H1 (cell line): ENCODE data around the gene SOX30. TPM values are rescaled to one million over a fixed set of nuclear protein-coding genes. Genes with fewer than 3 reads are reported as not detected.

ENCODE experiments used
- JUN ChIP-seq: IDR thresholded peaks from 2 replicates; pipeline ENCODE4 v1.6.1; 2011; ENCODE audit warnings: low read depth, mild to moderate bottlenecking, improper control_type of control experiment, low read length
- SRF ChIP-seq: IDR thresholded peaks from 2 replicates; pipeline ENCODE4 v1.6.1; 2011; ENCODE audit warnings: mild to moderate bottlenecking, low read depth, low read length, moderate library complexity
- polyA plus RNA-seq, 7 experiments: library from polyadenylated mRNA; depleted of rRNA in 3 of 7; stranded (reverse) in 5 of 7; unstranded in 2 of 7; fragments of >200 nt in 5 of 7; fragments of 200-250 nt in 2 of 7; gene quantifications; 1 replicate in 5 of 7; 2 replicates in 1 of 7; 4 replicates in 1 of 7; pipeline versions ENCODE4 v1.2.1 to v1.2.3, GENCODE V29; 2011 to 2013; ENCODE audit warnings: missing spikeins in 2 of 7, mixed read lengths in 2 of 7
- total RNA-seq: library from RNA; stranded (reverse); fragmentation: NEBNext Ultra II Directional; extraction: Animal tissue kit (Norgen Biotek cat#: 25700); gene quantifications from 2 replicates; pipeline ENCODE4 v1.2.1, GENCODE V29; 2021

The SOX30 gene
- total and polyA plus RNA-seq, 2 of the 8 experiments (the other 6 are each of a cell fraction or from before 2014, with no cell fraction given): 0.35 TPM; not detected in 1

DNA sequence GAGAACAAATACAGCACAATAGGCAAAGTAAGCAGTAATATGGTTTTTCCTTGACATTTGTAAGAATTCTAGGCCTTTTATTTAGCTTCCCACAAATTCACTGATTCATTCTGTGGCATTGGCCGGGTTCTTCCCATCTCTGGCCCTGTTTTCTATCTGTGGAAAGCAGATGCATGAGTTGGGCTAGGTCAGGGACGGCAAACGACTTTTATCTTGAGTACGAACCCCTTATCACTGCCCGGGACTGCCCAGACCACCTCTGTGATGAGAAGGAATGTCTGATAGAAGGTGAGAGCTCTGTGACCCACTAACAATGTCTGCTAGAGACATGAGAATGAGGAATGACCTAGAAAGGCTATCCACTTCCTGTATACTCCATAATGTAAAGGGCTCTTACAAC is 41.2 kb downstream of the SOX30 start (continued):
- TF ChIP-seq JUN: no peak
- TF ChIP-seq SRF: no peak
- TF ChIP-seq, all 59 proteins: peak for 0
